Gastroesophageal sphincter (tissue), 3 donors: Measurements from ENCODE around the gene S1PR5.

ENCODE experiments used
- EP300 ChIP-seq: sonication (generic); formaldehyde crosslinking; IDR thresholded peaks from one replicate; pipeline ENCODE4 v1.6.1; 2017; ENCODE audit warnings: antibody characterized with exemption, mild to moderate bottlenecking
- POLR2AphosphoS5 ChIP-seq: sonication (generic); formaldehyde crosslinking; IDR thresholded peaks from one replicate; pipeline ENCODE4 v1.6.1; 2017; ENCODE audit warnings: antibody characterized with exemption
- TF ChIP-seq, protein P1 (sequence below), 4 experiments: fragments of 200-600 bp in 2 of 4; fragments of 450-650 bp in 2 of 4; sonication (generic) in 1 of 4; IDR thresholded peaks; one replicate each; pipeline ENCODE4 v1.5.1; 2017 to 2019; ENCODE audit warnings: antibody characterized with exemption in 4 of 4, mild to moderate bottlenecking in 2 of 4, moderate library complexity in 2 of 4

DNA sequence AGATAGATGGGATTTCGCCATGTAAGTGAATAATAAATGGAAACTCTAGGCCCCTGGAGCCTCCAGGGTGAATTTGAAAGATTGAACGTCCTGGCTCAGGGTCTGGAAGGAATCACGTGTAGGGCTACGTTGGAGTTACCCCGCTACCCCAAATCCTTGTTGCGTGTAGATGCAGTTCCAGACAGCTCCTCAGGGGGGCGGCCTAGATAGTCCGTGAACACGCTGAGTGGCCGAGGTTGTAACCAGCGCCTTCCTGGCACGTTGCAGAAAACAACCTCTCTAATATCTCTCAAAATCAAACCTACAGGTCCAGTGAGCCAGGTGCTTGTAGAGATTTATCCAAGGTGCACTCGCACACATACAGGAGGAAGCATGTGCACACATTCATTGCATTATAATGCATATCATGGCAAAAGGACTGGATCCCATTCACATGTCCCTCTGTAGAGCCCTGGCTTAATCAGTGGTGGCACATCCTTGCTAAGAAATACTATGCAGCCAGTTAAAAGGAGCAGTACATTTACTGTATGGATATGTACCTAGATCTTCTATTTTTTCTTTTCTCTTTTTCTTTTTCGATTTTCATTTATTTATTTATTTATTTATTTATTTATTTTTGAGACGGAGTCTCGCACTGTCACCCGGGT is 11.5 kb downstream of the S1PR5 start:
- TF ChIP-seq, protein P1, sequence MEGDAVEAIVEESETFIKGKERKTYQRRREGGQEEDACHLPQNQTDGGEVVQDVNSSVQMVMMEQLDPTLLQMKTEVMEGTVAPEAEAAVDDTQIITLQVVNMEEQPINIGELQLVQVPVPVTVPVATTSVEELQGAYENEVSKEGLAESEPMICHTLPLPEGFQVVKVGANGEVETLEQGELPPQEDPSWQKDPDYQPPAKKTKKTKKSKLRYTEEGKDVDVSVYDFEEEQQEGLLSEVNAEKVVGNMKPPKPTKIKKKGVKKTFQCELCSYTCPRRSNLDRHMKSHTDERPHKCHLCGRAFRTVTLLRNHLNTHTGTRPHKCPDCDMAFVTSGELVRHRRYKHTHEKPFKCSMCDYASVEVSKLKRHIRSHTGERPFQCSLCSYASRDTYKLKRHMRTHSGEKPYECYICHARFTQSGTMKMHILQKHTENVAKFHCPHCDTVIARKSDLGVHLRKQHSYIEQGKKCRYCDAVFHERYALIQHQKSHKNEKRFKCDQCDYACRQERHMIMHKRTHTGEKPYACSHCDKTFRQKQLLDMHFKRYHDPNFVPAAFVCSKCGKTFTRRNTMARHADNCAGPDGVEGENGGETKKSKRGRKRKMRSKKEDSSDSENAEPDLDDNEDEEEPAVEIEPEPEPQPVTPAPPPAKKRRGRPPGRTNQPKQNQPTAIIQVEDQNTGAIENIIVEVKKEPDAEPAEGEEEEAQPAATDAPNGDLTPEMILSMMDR (IDR thresholded peaks at IDR 0.05): peak in 3 of 4 experiments; percentile 74 to 86 (median 77)
- no peak for TF ChIP-seq EP300
- no peak for TF ChIP-seq POLR2AphosphoS5
